Keratinocyte (primary cell): ENCODE data around the gene NAT10. TPM values are rescaled to one million over a fixed set of nuclear protein-coding genes. Genes with fewer than 3 reads are reported as not detected.

Source experiments
- DNase-seq: peaks from one replicate; pipeline ENCODE4 v3.0.0-alpha.2; 2011; ENCODE audit warnings: low read depth, missing footprints, low spot score
- FAIRE-seq: peaks from 2 replicates; lab custom pipeline; 2011; peaks lifted over from hg19 to GRCh38; lab: Jason Lieb, UNC
- H2AFZ ChIP-seq: 2 replicates; pipeline ENCODE4 v1.6.0; 2012; ENCODE audit warnings: low read length, control low read depth, inconsistent platforms; ENCODE audit not compliant: control insufficient read depth
- H3K27ac ChIP-seq: 2 replicates; pipeline ENCODE4 v1.5.1; 2011; ENCODE audit warnings: low read length; ENCODE audit not compliant: control insufficient read depth, insufficient read depth
- H3K27me3 ChIP-seq: 3 replicates; pipeline ENCODE4 v1.6.0; 2011; ENCODE audit warnings: low read length; ENCODE audit not compliant: control insufficient read depth, insufficient read depth; ENCODE audit errors: extremely low read depth
- H3K36me3 ChIP-seq, 2 experiments: 2 replicates in 1 of 2; 3 replicates in 1 of 2; pipeline ENCODE4 v1.5.1; 2011; ENCODE audit warnings: low read length in 2 of 2, mild to moderate bottlenecking in 1 of 2; ENCODE audit not compliant: control insufficient read depth in 2 of 2, insufficient read depth in 2 of 2; ENCODE audit errors: extremely low read depth in 1 of 2
- H3K4me1 ChIP-seq: 3 replicates; pipeline ENCODE4 v1.5.1; 2011; ENCODE audit warnings: low read length; ENCODE audit not compliant: control insufficient read depth, insufficient read depth; ENCODE audit errors: extremely low read depth
- H3K4me2 ChIP-seq: 3 replicates; pipeline ENCODE4 v1.6.0; 2011; ENCODE audit warnings: low read depth, low read length; ENCODE audit not compliant: control insufficient read depth, insufficient read depth; ENCODE audit errors: extremely low read depth
- H3K4me3 ChIP-seq, 3 experiments: fragments of 200-600 bp in 1 of 3; sonication (generic) in 1 of 3; 2 replicates in 2 of 3; 3 replicates in 1 of 3; pipeline ENCODE4 v1.5.1; 2011 to 2016; ENCODE audit warnings: low read length in 3 of 3, mild to moderate bottlenecking in 3 of 3, control low read depth in 2 of 3, inconsistent platforms in 1 of 3, low read depth in 1 of 3, mixed read lengths in 1 of 3, mixed run types in 1 of 3, moderate library complexity in 1 of 3; ENCODE audit not compliant: control insufficient read depth in 2 of 3, insufficient read depth in 2 of 3; ENCODE audit errors: extremely low read depth in 1 of 3
- H3K79me2 ChIP-seq: 2 replicates; pipeline ENCODE4 v1.6.0; 2012; ENCODE audit warnings: low read length; ENCODE audit not compliant: control insufficient read depth, insufficient read depth
- H3K9ac ChIP-seq: 3 replicates; pipeline ENCODE4 v1.6.0; 2011; ENCODE audit warnings: low read length; ENCODE audit not compliant: control insufficient read depth, insufficient read depth; ENCODE audit errors: extremely low read depth
- H3K9me1 ChIP-seq: 3 replicates; pipeline ENCODE4 v1.6.0; 2011; ENCODE audit warnings: low read length; ENCODE audit not compliant: control insufficient read depth, insufficient read depth; ENCODE audit errors: extremely low read depth
- H3K9me3 ChIP-seq: 2 replicates; pipeline ENCODE4 v1.5.1; 2012; ENCODE audit warnings: low read depth, low read length; ENCODE audit not compliant: control insufficient read depth
- H4K20me1 ChIP-seq: 3 replicates; pipeline ENCODE4 v1.6.0; 2011; ENCODE audit warnings: low read length; ENCODE audit not compliant: control insufficient read depth, insufficient read depth; ENCODE audit errors: extremely low read depth
- EZH2 ChIP-seq: IDR thresholded peaks from one replicate; pipeline ENCODE4 v1.6.1; 2012; ENCODE audit warnings: inconsistent platforms, mild to moderate bottlenecking, low read length, moderate library complexity
- dilution Hi-C: fragments of 300-500 bp; cut with MboI; formaldehyde crosslinking; loops from one replicate; pipeline ENCODE4 v1.7.0; 2020; ENCODE audit warnings: low sequenced_read_pairs; ENCODE audit not compliant: extremely low pct_ligation_motif_present
- polyA plus RNA-seq, 5 experiments: library from polyadenylated mRNA; depleted of rRNA in 3 of 5; stranded (reverse) in 3 of 5; stranded (forward) in 1 of 5; unstranded in 1 of 5; fragments of >200 nt; gene quantifications; 1 replicate in 1 of 5; 2 replicates in 3 of 5; 3 replicates in 1 of 5; pipeline versions ENCODE4 v1.2.1 to v1.2.3, GENCODE V29; 2011 to 2012; ENCODE audit warnings: missing spikeins in 2 of 5, low read depth in 1 of 5, low replicate concordance in 1 of 5
- TF ChIP-seq, protein P1 (sequence below), 3 experiments: IDR thresholded peaks in 1 of 3; conservative IDR thresholded peaks in 1 of 3; optimal IDR thresholded peaks in 1 of 3; 2 replicates in 2 of 3; 3 replicates in 1 of 3; pipeline versions ENCODE3 to v1.5.1; 2011; ENCODE audit warnings: low read length in 3 of 3, mild to moderate bottlenecking in 3 of 3, moderate library complexity in 2 of 3, control low read depth in 1 of 3, inconsistent platforms in 1 of 3; ENCODE audit not compliant: insufficient read depth in 2 of 3; ENCODE audit errors: extremely low read depth in 1 of 3

The NAT10 gene
- polyA plus RNA-seq, 1 donor (not counting 4 experiments of a cell fraction or from before 2014, with no cell fraction given) = 44.0 TPM

DNA sequence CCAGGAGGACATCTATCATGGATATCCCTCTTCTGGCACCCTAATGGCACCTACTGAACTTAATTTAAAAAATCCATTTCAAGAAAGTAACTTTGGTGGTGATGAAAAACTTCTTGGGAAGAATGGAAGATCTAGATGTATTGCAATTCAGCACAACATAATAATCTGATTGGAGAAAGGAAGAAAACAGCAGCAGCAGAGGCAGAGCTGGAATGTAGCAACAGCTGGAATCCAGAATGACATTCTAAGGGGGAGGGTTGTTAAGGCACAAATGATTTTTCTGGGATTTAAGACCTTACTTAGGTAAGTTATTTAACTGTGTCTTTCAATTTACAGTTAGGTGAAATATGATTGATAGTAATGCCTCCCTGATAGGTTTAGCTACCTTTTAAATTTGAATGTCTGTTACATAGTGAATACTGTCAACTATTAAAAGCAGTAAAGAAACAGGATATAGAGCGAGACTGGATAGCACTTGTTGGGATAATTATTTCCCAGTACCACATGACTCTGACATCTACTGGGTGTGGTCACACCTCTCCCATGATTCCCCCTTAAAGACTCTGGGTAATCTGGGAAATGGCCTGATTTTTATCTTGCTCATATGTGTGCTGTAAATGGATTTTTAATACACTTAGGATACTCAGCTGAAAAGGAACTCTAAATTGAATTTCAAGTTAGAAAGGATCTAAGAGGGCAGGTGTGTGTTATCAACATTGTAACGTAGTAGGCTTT lies 42.2 kb upstream of the NAT10 start:
- FAIRE-seq = no peak
- dilution Hi-C loops = no loop called here
- H4K20me1 ChIP-seq = peaks cover 35% of the 10 kb centered on the region
- no peak overlapping the region for H3K4me3 ChIP-seq
- H3K4me1 ChIP-seq = peaks cover 3% of the 10 kb centered on the region
- peaks cover 7 to 17% of the 10 kb centered on the region in 2 experiments for H3K36me3 ChIP-seq
- DNase-seq = no peak
- H3K27me3 ChIP-seq = no peaks in the 10 kb centered on the region
- no peaks in the 10 kb centered on the region for H3K9me1 ChIP-seq
- H3K9me3 ChIP-seq = no peaks in the 10 kb centered on the region
- no peak overlapping the region for H3K4me2 ChIP-seq
- TF ChIP-seq, protein P1, sequence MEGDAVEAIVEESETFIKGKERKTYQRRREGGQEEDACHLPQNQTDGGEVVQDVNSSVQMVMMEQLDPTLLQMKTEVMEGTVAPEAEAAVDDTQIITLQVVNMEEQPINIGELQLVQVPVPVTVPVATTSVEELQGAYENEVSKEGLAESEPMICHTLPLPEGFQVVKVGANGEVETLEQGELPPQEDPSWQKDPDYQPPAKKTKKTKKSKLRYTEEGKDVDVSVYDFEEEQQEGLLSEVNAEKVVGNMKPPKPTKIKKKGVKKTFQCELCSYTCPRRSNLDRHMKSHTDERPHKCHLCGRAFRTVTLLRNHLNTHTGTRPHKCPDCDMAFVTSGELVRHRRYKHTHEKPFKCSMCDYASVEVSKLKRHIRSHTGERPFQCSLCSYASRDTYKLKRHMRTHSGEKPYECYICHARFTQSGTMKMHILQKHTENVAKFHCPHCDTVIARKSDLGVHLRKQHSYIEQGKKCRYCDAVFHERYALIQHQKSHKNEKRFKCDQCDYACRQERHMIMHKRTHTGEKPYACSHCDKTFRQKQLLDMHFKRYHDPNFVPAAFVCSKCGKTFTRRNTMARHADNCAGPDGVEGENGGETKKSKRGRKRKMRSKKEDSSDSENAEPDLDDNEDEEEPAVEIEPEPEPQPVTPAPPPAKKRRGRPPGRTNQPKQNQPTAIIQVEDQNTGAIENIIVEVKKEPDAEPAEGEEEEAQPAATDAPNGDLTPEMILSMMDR (optimal IDR thresholded peaks at IDR 0.05 in 1 of 3, IDR thresholded peaks at IDR 0.05 in 1 of 3, conservative IDR thresholded peaks at IDR 0.05 in 1 of 3; ENCODE audit: extremely low read depth in 1 of 3, insufficient read depth in 2 of 3, low read length in 3 of 3) = no peak
- TF ChIP-seq EZH2 = no peak
- H3K79me2 ChIP-seq = peaks cover 98% of the 10 kb centered on the region
- H2AFZ ChIP-seq = no peak overlapping the region
- no peak overlapping the region for H3K27ac ChIP-seq
- no peak overlapping the region for H3K9ac ChIP-seq

DNA sequence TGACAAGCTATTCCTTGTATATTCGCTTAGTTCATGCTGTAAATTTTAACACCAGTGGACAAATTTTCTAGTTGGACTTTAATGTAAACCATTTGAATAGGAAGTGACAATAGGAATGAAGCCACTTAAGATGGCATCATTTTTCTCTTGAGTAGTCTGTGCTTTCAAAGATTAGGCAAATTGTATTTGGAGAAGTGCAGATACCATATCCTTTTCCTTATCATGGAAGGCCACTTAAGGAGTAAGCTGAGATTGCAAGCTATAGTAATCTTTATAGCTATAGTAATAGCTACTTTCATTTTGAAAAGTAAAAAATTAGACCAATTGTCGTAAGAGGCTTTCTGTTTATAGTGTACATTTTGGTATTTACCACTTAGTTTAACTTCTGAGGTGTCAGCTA lies 41.1 kb upstream of the NAT10 start:
- FAIRE-seq (no peak), DNase-seq (no peak)
- H3K9me3 ChIP-seq = no peaks in the 10 kb centered on the region
- H3K27me3 ChIP-seq = no peaks in the 10 kb centered on the region
- no peaks in the 10 kb centered on the region for H3K9me1 ChIP-seq
- peaks cover 7 to 18% of the 10 kb centered on the region in 2 experiments for H3K36me3 ChIP-seq
- H3K27ac ChIP-seq = no peak overlapping the region
- no peak overlapping the region for H3K4me3 ChIP-seq
- H3K9ac ChIP-seq = no peak overlapping the region
- peaks cover 33% of the 10 kb centered on the region for H4K20me1 ChIP-seq
- TF ChIP-seq EZH2 = no peak
- TF ChIP-seq, protein P1 (optimal IDR thresholded peaks at IDR 0.05 in 1 of 3, IDR thresholded peaks at IDR 0.05 in 1 of 3, conservative IDR thresholded peaks at IDR 0.05 in 1 of 3; ENCODE audit: extremely low read depth in 1 of 3, insufficient read depth in 2 of 3, low read length in 3 of 3) = no peak
- H3K4me2 ChIP-seq = no peak overlapping the region
- H3K4me1 ChIP-seq = peaks cover 3% of the 10 kb centered on the region
- dilution Hi-C loops = no loop called here
- H2AFZ ChIP-seq = no peak overlapping the region
- peaks cover 98% of the 10 kb centered on the region for H3K79me2 ChIP-seq
